SH-SY5Y (cell line): Measurements from ENCODE around the gene PLEKHN1.

Experiments
- GATA2 ChIP-seq: IDR thresholded peaks from 2 replicates; pipeline ENCODE4 v1.6.1; 2011; ENCODE audit warnings: mild to moderate bottlenecking, low read depth, low read length
- GATA3 ChIP-seq: IDR thresholded peaks from 2 replicates; pipeline ENCODE4 v1.6.1; 2011; ENCODE audit warnings: low read depth, mild to moderate bottlenecking, low read length, moderate library complexity

- no peak for TF ChIP-seq GATA2
- no peak for TF ChIP-seq GATA3
Observed at GRCh38 chr1:927234-927633, 39.0 kb upstream of the PLEKHN1 start.
